IMR-90 (cell line): ENCODE measurements around the gene DYNC2H1.

Experiments used
- CEBPB ChIP-seq: IDR thresholded peaks from 2 replicates; pipeline ENCODE4 v1.6.1; 2012; ENCODE audit warnings: low read depth, low read length, improper control_type of control experiment
- CHD1 ChIP-seq: IDR thresholded peaks from 2 replicates; pipeline ENCODE4 v1.6.1; 2012; ENCODE audit warnings: low read depth, low read length, improper control_type of control experiment
- MAFK ChIP-seq: IDR thresholded peaks from 2 replicates; pipeline ENCODE4 v1.6.1; 2012; ENCODE audit warnings: low read depth, low read length, improper control_type of control experiment
- NFE2L2 ChIP-seq: fragments of 150-350 bp; IDR thresholded peaks from 2 replicates; pipeline ENCODE4 v1.6.1; 2016; ENCODE audit warnings: low read depth, mild to moderate bottlenecking, low read length
- POLR2A ChIP-seq: IDR thresholded peaks from 2 replicates; pipeline ENCODE4 v1.6.1; 2012; ENCODE audit warnings: mild to moderate bottlenecking, low read depth, low read length
- RCOR1 ChIP-seq: IDR thresholded peaks from 2 replicates; pipeline ENCODE4 v1.6.1; 2012; ENCODE audit warnings: mild to moderate bottlenecking, low read length, improper control_type of control experiment; ENCODE audit not compliant: insufficient replicate concordance
- SMC3 ChIP-seq: fragments of 150-350 bp; IDR thresholded peaks from 2 replicates; pipeline ENCODE4 v1.6.1; 2016; ENCODE audit warnings: low read depth, mild to moderate bottlenecking, antibody characterized with exemption, low read length, moderate library complexity
- TF ChIP-seq, protein P1 (sequence below): conservative IDR thresholded peaks from 2 replicates; pipeline ENCODE4 v1.5.1; 2012; ENCODE audit warnings: mild to moderate bottlenecking, low read depth, low read length, improper control_type of control experiment

DNA sequence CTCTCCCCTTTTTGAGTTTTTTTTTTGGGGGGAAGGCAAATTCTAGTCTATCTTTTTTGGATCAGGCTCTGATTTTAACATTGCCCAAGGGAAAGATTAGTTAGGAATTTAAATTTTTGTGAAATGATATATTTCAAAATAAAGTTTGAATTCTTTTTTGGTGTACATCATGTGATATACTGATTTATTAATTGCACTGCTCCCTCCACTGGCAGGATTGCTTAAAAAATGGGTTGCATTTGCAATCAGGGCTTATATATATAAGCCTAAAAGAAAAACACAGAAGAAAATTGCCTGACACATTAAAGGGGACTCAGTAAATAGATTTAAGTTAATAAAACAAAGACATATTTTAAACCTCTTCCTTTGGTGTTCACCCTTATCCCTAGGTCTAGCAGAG, 1.2 kb downstream of the DYNC2H1 start:
- TF ChIP-seq, protein P1, sequence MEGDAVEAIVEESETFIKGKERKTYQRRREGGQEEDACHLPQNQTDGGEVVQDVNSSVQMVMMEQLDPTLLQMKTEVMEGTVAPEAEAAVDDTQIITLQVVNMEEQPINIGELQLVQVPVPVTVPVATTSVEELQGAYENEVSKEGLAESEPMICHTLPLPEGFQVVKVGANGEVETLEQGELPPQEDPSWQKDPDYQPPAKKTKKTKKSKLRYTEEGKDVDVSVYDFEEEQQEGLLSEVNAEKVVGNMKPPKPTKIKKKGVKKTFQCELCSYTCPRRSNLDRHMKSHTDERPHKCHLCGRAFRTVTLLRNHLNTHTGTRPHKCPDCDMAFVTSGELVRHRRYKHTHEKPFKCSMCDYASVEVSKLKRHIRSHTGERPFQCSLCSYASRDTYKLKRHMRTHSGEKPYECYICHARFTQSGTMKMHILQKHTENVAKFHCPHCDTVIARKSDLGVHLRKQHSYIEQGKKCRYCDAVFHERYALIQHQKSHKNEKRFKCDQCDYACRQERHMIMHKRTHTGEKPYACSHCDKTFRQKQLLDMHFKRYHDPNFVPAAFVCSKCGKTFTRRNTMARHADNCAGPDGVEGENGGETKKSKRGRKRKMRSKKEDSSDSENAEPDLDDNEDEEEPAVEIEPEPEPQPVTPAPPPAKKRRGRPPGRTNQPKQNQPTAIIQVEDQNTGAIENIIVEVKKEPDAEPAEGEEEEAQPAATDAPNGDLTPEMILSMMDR: peak; percentile 59
- peak; percentile 32; the same call in 1 of the 2 replicates for TF ChIP-seq CEBPB
- no peak for TF ChIP-seq SMC3
- no peak for TF ChIP-seq CHD1
- TF ChIP-seq POLR2A: no peak
- TF ChIP-seq RCOR1: no peak
- TF ChIP-seq MAFK: no peak
- TF ChIP-seq NFE2L2: no peak
